IPS-18c (cell line): ENCODE results near the gene TPD52L1.

Source experiments
- H3K4me3 ChIP-seq: 2 replicates; pipeline ENCODE4 v1.7.0; 2013; ENCODE audit warnings: low read depth, mild to moderate bottlenecking, low read length, moderate library complexity; ENCODE audit not compliant: insufficient read depth
- H3K9me3 ChIP-seq: one replicate; pipeline ENCODE4 v1.6.1; 2013; ENCODE audit warnings: mild to moderate bottlenecking, low read length, moderate library complexity; ENCODE audit not compliant: control insufficient read depth, insufficient read depth

The TPD52L1 gene

GRCh38 chr6:125165256-125165655 lies 11.7 kb downstream of the TPD52L1 start:
- H3K4me3 ChIP-seq: no peak overlapping the region
- H3K9me3 ChIP-seq: no peaks in the 10 kb centered on the region

GRCh38 chr6:125165776-125166175 lies 12.2 kb downstream of the TPD52L1 start:
- Histone ChIP-seq H3K4me3 (no peak overlapping the region), H3K9me3 (no peaks in the 10 kb centered on the region)

- Histone ChIP-seq H3K9me3 (no peaks in the 10 kb centered on the region), H3K4me3 (no peak overlapping the region)
Observed at GRCh38 chr6:125166711-125167110, 13.1 kb downstream of the TPD52L1 start.

GRCh38 chr6:125167579-125167978 lies 14.0 kb downstream of the TPD52L1 start:
- H3K4me3 ChIP-seq: no peak overlapping the region
- H3K9me3 ChIP-seq: no peaks in the 10 kb centered on the region

GRCh38 chr6:125169058-125169457 lies 15.5 kb downstream of the TPD52L1 start:
- Histone ChIP-seq H3K4me3 (no peak overlapping the region), H3K9me3 (no peaks in the 10 kb centered on the region)

GRCh38 chr6:125169522-125169921 lies 15.9 kb downstream of the TPD52L1 start:
- no peak overlapping the region for H3K4me3 ChIP-seq

GRCh38 chr6:125170376-125170775 lies 16.8 kb downstream of the TPD52L1 start:
- Histone ChIP-seq H3K9me3 (no peaks in the 10 kb centered on the region), H3K4me3 (no peak overlapping the region)

More at GRCh38 chr6:125169522-125169921, 15.9 kb downstream of the TPD52L1 start:
- no peaks in the 10 kb centered on the region for H3K9me3 ChIP-seq

GRCh38 chr6:125173341-125174095 lies 19.9 kb downstream of the TPD52L1 start:
- Histone ChIP-seq H3K9me3 (no peaks in the 10 kb centered on the region), H3K4me3 (no peak overlapping the region)

GRCh38 chr6:125174626-125175025 lies 21.1 kb downstream of the TPD52L1 start:
- no peaks in the 10 kb centered on the region for H3K9me3 ChIP-seq
- H3K4me3 ChIP-seq: no peak overlapping the region

GRCh38 chr6:125175466-125176048 lies 22.0 kb downstream of the TPD52L1 start:
- no peaks in the 10 kb centered on the region for H3K9me3 ChIP-seq
- no peak overlapping the region for H3K4me3 ChIP-seq

- Histone ChIP-seq H3K9me3 (no peaks in the 10 kb centered on the region), H3K4me3 (no peak overlapping the region)
Observed at GRCh38 chr6:125182237-125183008, 28.9 kb downstream of the TPD52L1 start.

- Histone ChIP-seq H3K4me3 (no peak overlapping the region), H3K9me3 (no peaks in the 10 kb centered on the region)
Observed at GRCh38 chr6:125183391-125183790, 29.8 kb downstream of the TPD52L1 start.

GRCh38 chr6:125188037-125188436 lies 34.5 kb downstream of the TPD52L1 start:
- Histone ChIP-seq H3K9me3 (no peaks in the 10 kb centered on the region), H3K4me3 (no peak overlapping the region)

GRCh38 chr6:125188594-125189203 lies 35.1 kb downstream of the TPD52L1 start:
- no peak overlapping the region for H3K4me3 ChIP-seq
- H3K9me3 ChIP-seq: no peaks in the 10 kb centered on the region

GRCh38 chr6:125189494-125189893 lies 35.9 kb downstream of the TPD52L1 start:
- no peaks in the 10 kb centered on the region for H3K9me3 ChIP-seq
- H3K4me3 ChIP-seq: no peak overlapping the region

- H3K4me3 ChIP-seq: no peak overlapping the region
- no peaks in the 10 kb centered on the region for H3K9me3 ChIP-seq
Observed at GRCh38 chr6:125190667-125191066, 37.1 kb downstream of the TPD52L1 start.

- H3K4me3 ChIP-seq: no peak overlapping the region
- H3K9me3 ChIP-seq: no peaks in the 10 kb centered on the region
Observed at GRCh38 chr6:125191916-125192609, 38.5 kb downstream of the TPD52L1 start.
